Measurements from ENCODE around the gene TMEM263. TPM values are rescaled to one million over a fixed set of nuclear protein-coding genes. Genes with fewer than 3 reads are reported as not detected.

Gene TMEM263
- total and polyA plus RNA-seq, 2 of the 8 experiments (the other 6 are each of a cell fraction or from before 2014, with no cell fraction given) = 2.9 to 12.3 TPM

DNA sequence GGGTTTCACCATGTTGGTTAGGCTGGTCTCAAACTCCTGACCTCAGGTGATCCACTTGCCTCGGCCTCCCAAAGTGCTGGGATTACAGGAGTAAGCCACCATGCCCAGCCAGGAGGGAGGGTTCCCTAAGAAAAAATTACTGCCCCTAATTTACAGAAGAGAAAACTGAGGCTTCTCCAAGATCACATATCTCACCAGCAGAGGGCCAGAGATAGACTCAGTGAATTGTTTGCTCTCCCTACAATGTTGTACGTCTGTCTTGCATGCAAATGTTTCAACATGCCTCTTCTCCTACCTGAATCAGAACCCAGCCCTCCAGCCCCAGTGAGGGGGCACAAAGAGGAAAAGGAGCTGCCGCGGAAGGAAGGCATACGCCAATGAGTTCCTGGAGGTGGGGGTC is 48.3 kb upstream of the TMEM263 start:
- Histone ChIP-seq H2BK120ac (replicated peaks; ENCODE audit: low read depth, low read length) (no peak overlapping the region), H2AK5ac (ENCODE audit: low read depth, low read length) (no peak overlapping the region), H3K23ac (ENCODE audit: insufficient read length) (no peak overlapping the region), H3K27me3 (replicated peaks in 1 of 4; ENCODE audit: control insufficient read depth in 3 of 4, extremely low read depth in 1 of 4, insufficient read depth in 3 of 4, low read length in 3 of 4) (peaks cover 2 to 10% (median 7%) of the 10 kb centered on the region in 4 experiments; a peak in 6 of 7 replicates), H4K5ac (ENCODE audit: insufficient read length, low read depth, low read length) (no peak overlapping the region), H3K79me2 (ENCODE audit: control insufficient read depth in 1 of 2, insufficient read depth in 2 of 2, low read length in 2 of 2) (no peaks in the 10 kb centered on the region), H3K4me1 (replicated peaks in 1 of 4; ENCODE audit: control insufficient read depth in 3 of 4, insufficient read depth in 4 of 4, low read length in 3 of 4) (peaks cover 0 to 2% (median 0%) of the 10 kb centered on the region in 4 experiments; a peak in 3 of 7 replicates), H2BK12ac (ENCODE audit: low read depth, low read length) (no peak overlapping the region), H3K9ac (replicated peaks in 1 of 4; ENCODE audit: extremely low read depth in 1 of 4, low read depth in 3 of 4, low read length in 3 of 4) (no peak overlapping the region), H3K18ac (ENCODE audit: extremely low read depth, low read length) (no peak overlapping the region), H3K4ac (replicated peaks; ENCODE audit: insufficient read length, low read depth, low read length) (no peak overlapping the region), H3K56ac (replicated peaks; ENCODE audit: insufficient read length, low read depth, low read length) (no peak overlapping the region), H2BK20ac (ENCODE audit: low read length) (no peak overlapping the region), H3K4me3 (ENCODE audit: extremely low read depth in 1 of 4, insufficient read depth in 2 of 4, low read depth in 3 of 4, low read length in 4 of 4) (no peak overlapping the region), H3K4me2 (ENCODE audit: insufficient read depth in 1 of 2, low read depth in 2 of 2, low read length in 2 of 2) (no peak overlapping the region), H3K79me1 (ENCODE audit: low read depth, low read length) (no peaks in the 10 kb centered on the region), H2AFZ (ENCODE audit: low read length) (no peak overlapping the region), H3K27ac (ENCODE audit: low read depth, low read length) (no peak overlapping the region), H4K20me1 (replicated peaks in 1 of 2; ENCODE audit: control insufficient read depth in 1 of 2, insufficient read depth in 2 of 2, low read length in 2 of 2) (no peaks in the 10 kb centered on the region), H2BK15ac (ENCODE audit: low read length) (no peak overlapping the region), H4K8ac (ENCODE audit: extremely low read depth, insufficient read depth, low read length) (no peak overlapping the region), H3K23me2 (ENCODE audit: low read depth, low read length) (peaks cover 7% of the 10 kb centered on the region), H3K14ac (ENCODE audit: insufficient read length) (no peak overlapping the region), H2BK5ac (ENCODE audit: low read depth, low read length) (no peak overlapping the region), H4K91ac (replicated peaks; ENCODE audit: insufficient read length, low read length) (no peak overlapping the region), H3K36me3 (ENCODE audit: control insufficient read depth in 2 of 4, insufficient read depth in 4 of 4, low read length in 3 of 4) (no peaks in the 10 kb centered on the region), H3K9me3 (ENCODE audit: insufficient read depth in 2 of 2, low read depth in 1 of 2, low read length in 1 of 2) (no peaks in the 10 kb centered on the region)
- POLR2A ChIA-PET (ENCODE audit: partially characterized antibody) = no interaction called here
- TF ChIP-seq RAD21 (IDR thresholded peaks at IDR 0.05 in 1 of 2, conservative IDR thresholded peaks at IDR 0.05 in 1 of 2; ENCODE audit: low read depth in 2 of 2, low read length in 2 of 2) (no peak), KDM1A (IDR thresholded peaks at IDR 0.05; ENCODE audit: borderline replicate concordance, low read length) (peak; percentile 55; the same call in 1 of the 2 replicates)
- CTCF ChIA-PET (ENCODE audit: partially characterized antibody) = interaction anchor here (0.6 to 6.0 kb wide), 7 partner anchors 10 to 1498 kb away, joined by 3 to 50 read pairs (median 3); no protein-coding TSS in a partner anchor
- WGBS, 2 experiments (ENCODE audit: extremely low coverage in 1 of 2, insufficient coverage in 1 of 2, insufficient read length in 1 of 2, insufficient replicate concordance in 2 of 2, low coverage in 1 of 2, low lambda C conversion rate in 2 of 2, missing lambda C conversion rate in 1 of 2) = 82% methylated on average over 5 of the region's 5 CpGs; no CpG with 5 or more reads in 1 of the 2 experiments
- FAIRE-seq (no peak), DNase-seq (ENCODE audit: low read depth in 1 of 2, low spot score in 2 of 2) (no peak)

Measured in H1 (cell line).